Testis (tissue), 3 donors: Measurements from ENCODE around the gene ALAS1. TPM values are rescaled to one million over a fixed set of nuclear protein-coding genes. Genes with fewer than 3 reads are reported as not detected.

Source experiments
- DNase-seq: peaks from one replicate; pipeline ENCODE4 v3.0.0-alpha.2; 2019
- H3K27ac ChIP-seq, 2 donors: fragments of 200-600 bp; sonication (generic); one replicate each; pipeline ENCODE4 v1.5.1; 2019
- H3K27me3 ChIP-seq: fragments of 200-600 bp; sonication (generic); one replicate; pipeline ENCODE4 v1.5.1; 2019
- H3K36me3 ChIP-seq: fragments of 200-600 bp; sonication (generic); one replicate; pipeline ENCODE4 v1.5.1; 2017; ENCODE audit warnings: low read depth; ENCODE audit errors: missing control alignments
- H3K4me1 ChIP-seq: fragments of 200-600 bp; sonication (generic); one replicate; pipeline ENCODE4 v1.5.1; 2019
- H3K4me3 ChIP-seq, 2 donors: fragments of 200-600 bp; sonication (generic); one replicate each; pipeline ENCODE4 v1.5.1; 2017 to 2019
- H3K9me3 ChIP-seq: fragments of 200-600 bp; sonication (generic); one replicate; pipeline ENCODE4 v1.5.1; 2017
- POLR2A ChIP-seq: fragments of 450-650 bp; IDR thresholded peaks from one replicate; pipeline ENCODE4 v1.6.1; 2017; ENCODE audit warnings: antibody characterized with exemption, mild to moderate bottlenecking, moderate library complexity
- whole genome bisulfite sequencing, 2 donors: methylation state at CpG; one replicate each; pipeline ENCODE4 v1.1.5; 2018; 5-methylcytosine and 5-hydroxymethylcytosine counted together
- intact Hi-C: fragments of 100-400 bp; cut with DNase I; formaldehyde crosslinking; loops from one replicate; pipeline ENCODE4 v1.15.1; 2023; ENCODE audit warnings: low total_unique reads
- polyA plus RNA-seq: library from polyadenylated mRNA; stranded (reverse); fragments of 350-450 nt; fragmentation: Illumina TruSeq; extraction: RNeasy Lipid Tissue Mini Kit (QIAGEN cat#74804); gene quantifications from one replicate; pipeline ENCODE4 v1.2.3, GENCODE V29; 2014; ENCODE audit warnings: low read depth, low replicate concordance; ENCODE audit not compliant: insufficient read depth
- total RNA-seq, 2 donors: library from RNA; depleted of rRNA; stranded (reverse); fragments of >200 nt; gene quantifications; one replicate each; pipeline ENCODE4 v1.2.3, GENCODE V29; 2016
- TF ChIP-seq, protein P1 (sequence below), 3 experiments: fragments of 450-650 bp in 2 of 3; fragments of 200-600 bp in 1 of 3; sonication (generic) in 1 of 3; IDR thresholded peaks; one replicate each; pipeline ENCODE4 v1.5.1; 2016 to 2019; ENCODE audit warnings: antibody characterized with exemption in 3 of 3, mild to moderate bottlenecking in 2 of 3, moderate library complexity in 1 of 3

ALAS1 gene
- total and polyA plus RNA-seq, 3 donors from 2014 or later, result 49.9 to 54.2 (median 51.4) TPM

DNA sequence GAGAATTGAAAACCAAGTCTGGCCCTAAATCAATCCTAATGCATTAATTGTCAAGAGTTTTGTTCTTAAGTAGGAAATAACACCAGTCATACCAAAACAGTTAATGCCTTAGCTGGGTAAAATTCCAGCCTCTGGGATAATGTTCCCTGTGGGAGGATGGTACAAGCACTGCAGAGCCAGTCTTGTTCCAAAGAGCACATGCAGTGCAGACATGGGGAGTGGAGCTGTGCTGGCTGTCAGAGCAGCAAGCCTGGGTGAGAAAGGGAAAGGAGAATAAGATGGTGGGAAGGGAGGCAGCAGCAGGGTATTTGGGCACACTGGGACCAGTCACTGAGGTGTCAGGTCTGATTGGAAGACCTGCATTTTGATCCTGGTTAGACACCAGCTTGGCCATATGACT lies 12.1 kb downstream of the ALAS1 start:
- H3K27me3 ChIP-seq, result no peaks in the 10 kb centered on the region
- intact Hi-C loops, result no loop called here
- no peak overlapping the region for H3K4me3 ChIP-seq
- H3K27ac ChIP-seq, result no peak overlapping the region
- no peaks in the 10 kb centered on the region for H3K9me3 ChIP-seq
- no peaks in the 10 kb centered on the region for H3K4me1 ChIP-seq
- DNase-seq, result no peak
- TF ChIP-seq, protein P1, sequence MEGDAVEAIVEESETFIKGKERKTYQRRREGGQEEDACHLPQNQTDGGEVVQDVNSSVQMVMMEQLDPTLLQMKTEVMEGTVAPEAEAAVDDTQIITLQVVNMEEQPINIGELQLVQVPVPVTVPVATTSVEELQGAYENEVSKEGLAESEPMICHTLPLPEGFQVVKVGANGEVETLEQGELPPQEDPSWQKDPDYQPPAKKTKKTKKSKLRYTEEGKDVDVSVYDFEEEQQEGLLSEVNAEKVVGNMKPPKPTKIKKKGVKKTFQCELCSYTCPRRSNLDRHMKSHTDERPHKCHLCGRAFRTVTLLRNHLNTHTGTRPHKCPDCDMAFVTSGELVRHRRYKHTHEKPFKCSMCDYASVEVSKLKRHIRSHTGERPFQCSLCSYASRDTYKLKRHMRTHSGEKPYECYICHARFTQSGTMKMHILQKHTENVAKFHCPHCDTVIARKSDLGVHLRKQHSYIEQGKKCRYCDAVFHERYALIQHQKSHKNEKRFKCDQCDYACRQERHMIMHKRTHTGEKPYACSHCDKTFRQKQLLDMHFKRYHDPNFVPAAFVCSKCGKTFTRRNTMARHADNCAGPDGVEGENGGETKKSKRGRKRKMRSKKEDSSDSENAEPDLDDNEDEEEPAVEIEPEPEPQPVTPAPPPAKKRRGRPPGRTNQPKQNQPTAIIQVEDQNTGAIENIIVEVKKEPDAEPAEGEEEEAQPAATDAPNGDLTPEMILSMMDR (IDR thresholded peaks at IDR 0.05), result no peak
- TF ChIP-seq POLR2A, result no peak
- no peaks in the 10 kb centered on the region for H3K36me3 ChIP-seq

GRCh38 chr3:52210550-52211046 lies 12.6 kb downstream of the ALAS1 start:
- no peak for DNase-seq
- 84 to 90% methylated on average over 6 of the region's 6 CpGs for WGBS, 2 donors

DNA sequence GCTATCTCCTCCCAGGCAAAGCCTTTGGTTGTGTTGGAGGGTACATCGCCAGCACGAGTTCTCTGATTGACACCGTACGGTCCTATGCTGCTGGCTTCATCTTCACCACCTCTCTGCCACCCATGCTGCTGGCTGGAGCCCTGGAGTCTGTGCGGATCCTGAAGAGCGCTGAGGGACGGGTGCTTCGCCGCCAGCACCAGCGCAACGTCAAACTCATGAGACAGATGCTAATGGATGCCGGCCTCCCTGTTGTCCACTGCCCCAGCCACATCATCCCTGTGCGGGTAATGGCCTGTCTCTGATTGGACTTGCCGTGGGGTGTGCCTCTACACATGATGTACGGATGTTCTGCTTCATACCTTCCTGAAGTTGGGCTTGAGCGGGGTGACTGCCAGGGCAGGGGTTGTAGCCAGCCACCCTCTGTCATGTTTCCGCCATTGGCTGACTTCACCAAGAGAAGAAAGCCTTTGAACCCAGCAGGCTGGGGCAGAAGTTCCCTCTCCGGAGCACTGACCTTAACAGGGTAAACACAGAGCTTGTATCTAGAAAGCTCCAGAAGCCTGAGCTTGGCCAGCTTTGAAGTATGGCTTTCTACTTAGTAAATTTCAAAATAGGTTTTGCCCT lies 13.4 kb downstream of the ALAS1 start:
- Histone ChIP-seq H3K27me3 (no peaks in the 10 kb centered on the region), H3K36me3 (no peaks in the 10 kb centered on the region), H3K27ac (no peak overlapping the region), H3K4me1 (peaks cover under 1% of the 10 kb centered on the region), H3K9me3 (no peaks in the 10 kb centered on the region), H3K4me3 (no peak overlapping the region)
- WGBS, 2 donors, result 91 to 95% methylated on average over 16 to 18 of the region's 18 CpGs
- TF ChIP-seq, protein P1 (IDR thresholded peaks at IDR 0.05), result no peak
- no peak for TF ChIP-seq POLR2A
- no peak for DNase-seq
- intact Hi-C loops, result no loop called here

More at GRCh38 chr3:52210550-52211046, 12.6 kb downstream of the ALAS1 start:
- no peaks in the 10 kb centered on the region for H3K4me1 ChIP-seq
- H3K36me3 ChIP-seq, result no peaks in the 10 kb centered on the region
- intact Hi-C loops, result no loop called here
- H3K27me3 ChIP-seq, result no peaks in the 10 kb centered on the region
- TF ChIP-seq, protein P1 (IDR thresholded peaks at IDR 0.05), result no peak
- no peak for TF ChIP-seq POLR2A
- no peaks in the 10 kb centered on the region for H3K9me3 ChIP-seq
- no peak overlapping the region for H3K4me3 ChIP-seq
- H3K27ac ChIP-seq, result no peak overlapping the region

DNA sequence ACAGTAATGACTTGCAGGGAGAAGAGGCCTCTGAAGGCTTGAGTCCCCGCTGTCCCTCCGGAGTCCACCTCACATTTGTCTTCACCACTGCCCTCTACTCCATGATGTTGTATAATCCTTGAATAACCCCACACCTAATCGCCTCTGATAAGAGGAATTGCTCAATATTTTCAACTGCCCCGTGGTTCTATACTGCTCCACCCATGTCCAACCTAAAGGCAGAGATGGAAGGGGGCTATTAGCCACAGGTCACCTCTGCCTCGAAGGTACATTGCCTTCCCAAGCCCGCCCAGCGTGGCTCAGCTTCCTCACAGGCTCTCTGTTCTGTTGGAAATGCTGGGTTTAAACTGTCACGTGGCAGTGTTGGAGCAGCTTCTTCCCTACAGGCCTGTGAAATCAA lies 15.0 kb downstream of the ALAS1 start:
- no peaks in the 10 kb centered on the region for H3K27me3 ChIP-seq
- TF ChIP-seq, protein P1 (IDR thresholded peaks at IDR 0.05), result no peak
- TF ChIP-seq POLR2A, result no peak
- DNase-seq, result no peak
- H3K9me3 ChIP-seq, result no peaks in the 10 kb centered on the region
- intact Hi-C loops, result no loop called here
- no peak overlapping the region for H3K27ac ChIP-seq
- H3K4me3 ChIP-seq, result no peak overlapping the region
- H3K36me3 ChIP-seq, result no peaks in the 10 kb centered on the region
- 80 to 85% methylated on average over 8 of the region's 8 CpGs for WGBS, 2 donors
- H3K4me1 ChIP-seq, result peaks cover 9% of the 10 kb centered on the region

- intact Hi-C loops, result no loop called here
- H3K27me3 ChIP-seq, result no peaks in the 10 kb centered on the region
- H3K27ac ChIP-seq, result no peak overlapping the region
- no peaks in the 10 kb centered on the region for H3K36me3 ChIP-seq
- H3K9me3 ChIP-seq, result no peaks in the 10 kb centered on the region
- no peak overlapping the region for H3K4me3 ChIP-seq
- H3K4me1 ChIP-seq, result peaks cover 9% of the 10 kb centered on the region
- no peak for DNase-seq
- no peak for TF ChIP-seq POLR2A
- TF ChIP-seq, protein P1 (IDR thresholded peaks at IDR 0.05), result no peak
Measured at GRCh38 chr3:52213901-52214300, 15.9 kb downstream of the ALAS1 start.
